Spleen (tissue), 11 donors: ENCODE data around the gene SYNJ2. TPM values are rescaled to one million over a fixed set of nuclear protein-coding genes. Genes with fewer than 3 reads are reported as not detected.
A peak's percentile ranks its signal among the peaks of the same experiment; 100 is the strongest.

Experiments
- DNase-seq: peaks from one replicate; pipeline ENCODE4 v3.0.0-alpha.2; 2020
- H3K27ac ChIP-seq, 8 donors: fragments of 200-600 bp; sonication (generic) in 7 of 8; 1 replicate in 4 of 8; 2 replicates in 4 of 8; pipeline versions ENCODE4 v1.5.0 to v1.8.0; 2016 to 2021; ENCODE audit warnings: inconsistent platforms in 4 of 8, mild to moderate bottlenecking in 4 of 8, moderate library complexity in 1 of 8
- H3K27me3 ChIP-seq, 7 donors: fragments of 200-600 bp; sonication (generic) in 6 of 7; replicated peaks in 1 of 7; 1 replicate in 4 of 7; 2 replicates in 3 of 7; pipeline versions ENCODE4 v1.5.0 to v1.8.0; 2016 to 2021; ENCODE audit warnings: inconsistent platforms in 3 of 7, mild to moderate bottlenecking in 1 of 7
- H3K36me3 ChIP-seq, 6 donors: fragments of 200-600 bp; sonication (generic) in 5 of 6; 1 replicate in 4 of 6; 2 replicates in 2 of 6; pipeline versions ENCODE4 v1.5.0 to v1.8.0; 2016 to 2021; ENCODE audit warnings: inconsistent platforms in 2 of 6
- H3K4me1 ChIP-seq, 6 donors: fragments of 200-600 bp; sonication (generic) in 5 of 6; 1 replicate in 3 of 6; 2 replicates in 3 of 6; pipeline versions ENCODE4 v1.5.0 to v1.8.0; 2016 to 2021; ENCODE audit warnings: inconsistent platforms in 3 of 6
- H3K4me3 ChIP-seq, 8 donors: fragments of 200-600 bp; sonication (generic) in 7 of 8; 1 replicate in 4 of 8; 2 replicates in 4 of 8; pipeline versions ENCODE4 v1.5.0 to v1.8.0; 2016 to 2021; ENCODE audit warnings: inconsistent platforms in 4 of 8, mild to moderate bottlenecking in 4 of 8, moderate library complexity in 2 of 8
- H3K9me3 ChIP-seq, 8 donors: fragments of 200-600 bp; sonication (generic) in 7 of 8; 1 replicate in 4 of 8; 2 replicates in 4 of 8; pipeline versions ENCODE4 v1.5.0 to v1.8.0; 2016 to 2021; ENCODE audit warnings: inconsistent platforms in 4 of 8
- POLR2A ChIP-seq, 3 donors: fragments of 450-650 bp; IDR thresholded peaks; one replicate each; pipeline ENCODE4 v1.5.1; 2017; ENCODE audit warnings: antibody characterized with exemption in 3 of 3, mild to moderate bottlenecking in 1 of 3
- POLR2AphosphoS5 ChIP-seq, 3 donors: sonication (generic); formaldehyde crosslinking; IDR thresholded peaks; one replicate each; pipeline ENCODE4 v1.5.1; 2017; ENCODE audit warnings: antibody characterized with exemption in 3 of 3
- WGBS, 5 donors: extraction: QIAGEN DNeasy Blood & Tissue Kit in 3 of 5; methylation state at CpG; one replicate each; pipeline versions ENCODE4 v1.1.5 to v1.1.7; 2013 to 2018; 5-methylcytosine and 5-hydroxymethylcytosine counted together
- intact Hi-C: fragments of 100-400 bp; cut with DNase I; formaldehyde crosslinking; loops from one replicate; pipeline ENCODE4 v1.15.0; 2023; ENCODE audit warnings: low total_unique reads
- polyA plus RNA-seq, 3 donors: library from polyadenylated mRNA; stranded (reverse); fragments of 200-250 nt; gene quantifications; one replicate each; pipeline ENCODE4 v1.2.1, GENCODE V29; 2013
- total RNA-seq, 7 donors: library from RNA; depleted of rRNA in 3 of 7; stranded (reverse); fragments of >200 nt in 3 of 7; fragmentation: NEBNext Ultra II Directional in 4 of 7; extraction: Animal tissue kit (Norgen Biotek cat#: 25700) in 4 of 7; gene quantifications; one replicate each; pipeline versions ENCODE4 v1.1.0 to v1.2.1, GENCODE V29; 2016 to 2021
- TF ChIP-seq, protein P1 (sequence below), 11 experiments: fragments of 200-600 bp in 7 of 11; fragments of 450-650 bp in 4 of 11; sonication (generic) in 4 of 11; IDR thresholded peaks in 8 of 11; conservative IDR thresholded peaks in 3 of 11; 1 replicate in 7 of 11; 2 replicates in 4 of 11; pipeline versions ENCODE4 v1.4.0 to v1.8.0; 2016 to 2021; ENCODE audit warnings: antibody characterized with exemption in 11 of 11, inconsistent platforms in 4 of 11, mild to moderate bottlenecking in 1 of 11
- donor health status: healthy with polysubstance abuse.
- donor health status: DM: no; HTN: no; CAD: no; lungs with moderate emphysema.
- donor health status: DM: no; HTN: no; CAD: no.
- donor health status: Bipolar disorder and iron deficiency.
- donor health status: healthy.
- donor health status: DM: no; HTN: no; CAD: no.
- donor health status: DM: yes; HTN: yes; CAD: no.

The SYNJ2 gene
- total and polyA plus RNA-seq, 10 donors: 2.4 to 34.0 (median 9.2) TPM

DNA sequence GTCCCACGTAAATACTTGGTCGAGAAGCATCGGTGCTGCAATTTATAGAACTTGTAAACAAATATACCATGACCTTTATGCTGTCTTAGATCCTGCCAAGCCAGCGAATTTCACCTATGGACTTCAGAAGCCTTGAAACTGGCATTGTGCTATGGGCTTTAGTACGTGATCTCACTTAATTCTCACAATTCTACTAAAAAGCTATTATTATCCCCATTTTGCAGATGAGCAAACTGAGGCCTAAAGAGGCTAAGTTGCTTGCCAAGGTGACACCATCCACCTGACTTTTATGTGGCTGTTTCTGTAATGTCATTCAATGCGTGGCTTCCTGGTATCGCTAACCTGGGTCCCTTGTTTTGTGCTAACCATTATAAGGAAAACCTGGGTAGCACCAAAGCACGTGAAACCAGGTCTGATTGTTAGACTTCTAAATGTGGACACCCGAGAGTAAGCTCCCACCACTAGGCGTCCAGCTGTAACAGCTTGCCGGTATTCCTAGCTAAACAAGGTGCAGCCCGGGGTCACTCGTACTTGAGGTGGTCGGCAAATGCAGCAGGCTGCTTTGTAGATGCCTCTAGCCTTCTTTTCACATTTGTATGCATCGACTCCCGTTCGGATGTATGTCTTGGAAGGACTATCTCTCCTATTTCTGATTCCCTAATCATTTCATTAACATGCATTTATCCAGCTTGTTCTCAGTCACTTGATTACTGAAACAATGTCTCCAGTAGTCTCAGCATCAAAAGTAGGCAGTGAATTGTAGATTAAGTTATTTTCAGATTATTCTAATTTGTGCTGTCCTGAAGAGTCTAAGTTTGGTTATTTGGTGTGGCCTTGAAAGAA, 1.1 kb downstream of the SYNJ2 start:
- Histone ChIP-seq H3K36me3 (no peaks in the 10 kb centered on the region), H3K27ac (peak overlapping the region in 6 of 8 donors; percentile 74 to 88 (median 80)), H3K9me3 (no peaks in the 10 kb centered on the region), H3K27me3 (peaks cover 0 to 16% (median 0%) of the 10 kb centered on the region in 7 donors), H3K4me1 (peaks cover 11 to 71% (median 38%) of the 10 kb centered on the region in 6 donors), H3K4me3 (peak overlapping the region; percentile 77 to 98 (median 86))
- peak; percentile 38 for DNase-seq
- TF ChIP-seq POLR2A (IDR thresholded peaks at IDR 0.05) (no peak), POLR2AphosphoS5 (IDR thresholded peaks at IDR 0.05) (no peak)
- TF ChIP-seq, protein P1, sequence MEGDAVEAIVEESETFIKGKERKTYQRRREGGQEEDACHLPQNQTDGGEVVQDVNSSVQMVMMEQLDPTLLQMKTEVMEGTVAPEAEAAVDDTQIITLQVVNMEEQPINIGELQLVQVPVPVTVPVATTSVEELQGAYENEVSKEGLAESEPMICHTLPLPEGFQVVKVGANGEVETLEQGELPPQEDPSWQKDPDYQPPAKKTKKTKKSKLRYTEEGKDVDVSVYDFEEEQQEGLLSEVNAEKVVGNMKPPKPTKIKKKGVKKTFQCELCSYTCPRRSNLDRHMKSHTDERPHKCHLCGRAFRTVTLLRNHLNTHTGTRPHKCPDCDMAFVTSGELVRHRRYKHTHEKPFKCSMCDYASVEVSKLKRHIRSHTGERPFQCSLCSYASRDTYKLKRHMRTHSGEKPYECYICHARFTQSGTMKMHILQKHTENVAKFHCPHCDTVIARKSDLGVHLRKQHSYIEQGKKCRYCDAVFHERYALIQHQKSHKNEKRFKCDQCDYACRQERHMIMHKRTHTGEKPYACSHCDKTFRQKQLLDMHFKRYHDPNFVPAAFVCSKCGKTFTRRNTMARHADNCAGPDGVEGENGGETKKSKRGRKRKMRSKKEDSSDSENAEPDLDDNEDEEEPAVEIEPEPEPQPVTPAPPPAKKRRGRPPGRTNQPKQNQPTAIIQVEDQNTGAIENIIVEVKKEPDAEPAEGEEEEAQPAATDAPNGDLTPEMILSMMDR (IDR thresholded peaks at IDR 0.05 in 8 of 11, conservative IDR thresholded peaks at IDR 0.05 in 3 of 11): no peak
- 57 to 65% (median 64%) methylated on average over 17 of the region's 17 CpGs for WGBS, 5 donors
- intact Hi-C loops: no loop called here

DNA sequence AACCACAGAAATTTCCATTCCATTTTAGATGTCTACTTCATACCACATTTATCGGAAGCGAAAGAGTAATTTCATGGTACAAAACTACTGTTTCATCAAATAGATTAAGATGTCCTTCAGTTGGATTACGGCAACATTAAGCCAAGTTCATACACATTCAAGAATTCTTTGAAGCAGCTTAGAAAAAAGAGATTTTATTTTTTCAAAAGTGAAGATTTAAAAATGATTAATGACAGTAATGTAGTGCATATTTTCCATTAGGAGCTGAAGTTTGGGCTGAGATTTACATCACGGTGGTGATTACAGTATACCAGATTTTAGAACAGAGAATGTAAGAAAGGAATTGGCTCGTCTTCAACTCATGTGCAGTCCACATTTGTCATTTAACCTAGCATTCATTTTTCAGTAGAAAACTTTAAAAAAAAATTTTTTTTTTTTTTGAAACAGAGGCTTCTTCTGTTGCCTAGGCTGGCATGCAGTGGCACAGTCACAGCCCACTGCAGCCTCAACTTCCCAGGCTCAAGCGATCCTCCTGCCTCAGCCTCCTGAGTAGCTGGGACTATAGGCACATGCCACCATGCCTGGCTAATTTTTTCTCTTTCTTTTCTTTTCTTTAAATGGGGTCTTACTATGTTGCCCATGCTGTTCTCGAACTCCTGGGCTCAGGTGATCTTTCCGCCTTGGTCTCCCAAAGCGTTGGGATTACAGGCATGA, 1.9 kb downstream of the SYNJ2 start:
- TF ChIP-seq POLR2AphosphoS5 (IDR thresholded peaks at IDR 0.05) (no peak), POLR2A (IDR thresholded peaks at IDR 0.05) (no peak)
- TF ChIP-seq, protein P1 (IDR thresholded peaks at IDR 0.05 in 8 of 11, conservative IDR thresholded peaks at IDR 0.05 in 3 of 11): no peak
- no peak for DNase-seq
- intact Hi-C loops: no loop called here
- 77 to 84% (median 81%) methylated on average over 9 of the region's 9 CpGs for WGBS, 5 donors
- peaks cover 11 to 75% (median 38%) of the 10 kb centered on the region in 6 donors for H3K4me1 ChIP-seq
- H3K9me3 ChIP-seq: no peaks in the 10 kb centered on the region
- peaks cover 0 to 16% (median 0%) of the 10 kb centered on the region in 7 donors for H3K27me3 ChIP-seq
- H3K27ac ChIP-seq: peak overlapping the region in 3 of 8 donors; percentile 74 to 88 (median 86)
- peak overlapping the region in 2 of 8 donors; percentile 87 to 98 for H3K4me3 ChIP-seq
- H3K36me3 ChIP-seq: no peaks in the 10 kb centered on the region

DNA sequence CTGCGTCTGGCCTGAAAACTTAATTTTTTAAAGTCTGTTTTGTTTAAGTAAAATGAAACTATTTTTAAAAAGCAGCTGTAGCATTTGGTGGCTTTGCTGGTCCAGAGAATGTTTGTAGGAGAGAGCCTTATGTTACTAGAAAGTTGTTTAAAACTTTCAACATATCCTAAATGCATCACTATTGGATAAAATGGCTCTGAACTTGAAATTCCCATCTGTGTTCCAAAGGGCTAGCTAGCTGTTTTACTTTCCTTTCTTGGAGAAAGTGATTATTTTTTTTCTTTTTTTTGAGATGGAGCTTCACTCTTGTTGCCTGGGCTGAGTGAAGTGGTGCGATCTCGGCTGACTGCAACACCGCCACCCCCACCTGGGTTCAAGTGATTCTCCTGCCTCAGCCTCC, 2.5 kb downstream of the SYNJ2 start:
- peaks cover 0 to 16% (median 0%) of the 10 kb centered on the region in 7 donors for H3K27me3 ChIP-seq
- peaks cover 11 to 77% (median 38%) of the 10 kb centered on the region in 6 donors for H3K4me1 ChIP-seq
- no peaks in the 10 kb centered on the region for H3K36me3 ChIP-seq
- H3K4me3 ChIP-seq: no peak overlapping the region
- H3K27ac ChIP-seq: no peak overlapping the region
- WGBS, 5 donors: 87 to 96% (median 95%) methylated on average over 4 of the region's 4 CpGs
- H3K9me3 ChIP-seq: no peaks in the 10 kb centered on the region
- intact Hi-C loops: no loop called here
- TF ChIP-seq POLR2AphosphoS5 (IDR thresholded peaks at IDR 0.05): no peak
- no peak for TF ChIP-seq POLR2A (IDR thresholded peaks at IDR 0.05)
- TF ChIP-seq, protein P1 (IDR thresholded peaks at IDR 0.05 in 8 of 11, conservative IDR thresholded peaks at IDR 0.05 in 3 of 11): no peak
- DNase-seq: no peak
